ENCODE measurements around the gene PACSIN2. TPM values are rescaled to one million over a fixed set of nuclear protein-coding genes. Genes with fewer than 3 reads are reported as not detected.
A peak's percentile ranks its signal among the peaks of the same experiment; 100 is the strongest.

The PACSIN2 gene
- total and polyA plus RNA-seq, 2 experiments from 2014 or later: 23.5 to 57.3 TPM

- Mint-ChIP-seq H3K27ac (no peak overlapping the region), H3K27me3 (ENCODE audit: insufficient read depth, low read depth, poor library complexity) (peaks cover 4% of the 10 kb centered on the region), H3K36me3 (ENCODE audit: low read depth) (peaks cover 7% of the 10 kb centered on the region; the same call in 2 of the 3 replicates), H3K4me1 (peaks cover 26% of the 10 kb centered on the region), H3K4me3 (no peak overlapping the region), H3K9me3 (no peaks in the 10 kb centered on the region)
- TF ChIP-seq ZNF331 (CRISPR knock-in tag; IDR thresholded peaks at IDR 0.05; ENCODE audit: low read depth) (no peak), EZH2phosphoT487 (IDR thresholded peaks at IDR 0.05; ENCODE audit: unreplicated experiment) (no peak), ETS1 (IDR thresholded peaks at IDR 0.05) (no peak), POLR2AphosphoS5 (IDR thresholded peaks at IDR 0.05; ENCODE audit: low read depth) (no peak), NANOG (IDR thresholded peaks at IDR 0.05; ENCODE audit: borderline replicate concordance) (no peak)
- ATAC-seq (no peak), DNase-seq (ENCODE audit: low spot score) (no peak)
- H3K4me2 ChIP-seq: no peak overlapping the region
- no peak overlapping the region for H3K4me3 ChIP-seq
- H3K36me3 ChIP-seq (ENCODE audit: insufficient read depth): no peaks in the 10 kb centered on the region
- peaks cover 46% of the 10 kb centered on the region for H4K20me1 ChIP-seq (replicated peaks; ENCODE audit: insufficient read depth)
- no peak overlapping the region for H3K27ac ChIP-seq (ENCODE audit: low read depth)
- H3K9me2 ChIP-seq (ENCODE audit: insufficient read depth): no peaks in the 10 kb centered on the region
- no peaks in the 10 kb centered on the region for H3K27me3 ChIP-seq (ENCODE audit: insufficient read depth)
- no peak overlapping the region for H2AFZ ChIP-seq
- peaks cover 17% of the 10 kb centered on the region; the same call in 1 of the 2 replicates for H3K4me1 ChIP-seq (ENCODE audit: insufficient read depth)
- H3F3A ChIP-seq (replicated peaks; ENCODE audit: low read depth): no peaks in the 10 kb centered on the region
- H3K79me2 ChIP-seq (replicated peaks; ENCODE audit: insufficient read depth): peaks cover 59% of the 10 kb centered on the region
Observed at GRCh38 chr22:42912059-42912458, 102.9 kb downstream of the PACSIN2 start.

GRCh38 chr22:42910221-42910942, 104.6 kb downstream of the PACSIN2 start:
- Histone ChIP-seq H3K4me3 (no peak overlapping the region), H3K79me2 (replicated peaks; ENCODE audit: insufficient read depth) (peaks cover 56% of the 10 kb centered on the region), H3K27ac (ENCODE audit: low read depth) (no peak overlapping the region), H3K27me3 (ENCODE audit: insufficient read depth) (no peaks in the 10 kb centered on the region), H3F3A (replicated peaks; ENCODE audit: low read depth) (no peaks in the 10 kb centered on the region), H3K36me3 (ENCODE audit: insufficient read depth) (peaks cover 3% of the 10 kb centered on the region; the same call in 1 of the 2 replicates), H2AFZ (no peak overlapping the region), H3K4me2 (no peak overlapping the region), H3K9me2 (ENCODE audit: insufficient read depth) (no peaks in the 10 kb centered on the region), H4K20me1 (replicated peaks; ENCODE audit: insufficient read depth) (peaks cover 48% of the 10 kb centered on the region), H3K4me1 (ENCODE audit: insufficient read depth) (peaks cover 5% of the 10 kb centered on the region; the same call in 1 of the 2 replicates)
- DNase-seq (ENCODE audit: low spot score) (no peak), ATAC-seq (no peak)
- H3K4me1 Mint-ChIP-seq: peaks cover 14% of the 10 kb centered on the region
- peaks cover 2% of the 10 kb centered on the region for H3K27me3 Mint-ChIP-seq (ENCODE audit: insufficient read depth, low read depth, poor library complexity)
- no peaks in the 10 kb centered on the region for H3K9me3 Mint-ChIP-seq
- H3K4me3 Mint-ChIP-seq: no peak overlapping the region
- peaks cover 7% of the 10 kb centered on the region; the same call in 2 of the 3 replicates for H3K36me3 Mint-ChIP-seq (ENCODE audit: low read depth)
- no peak overlapping the region for H3K27ac Mint-ChIP-seq
- no peak for TF ChIP-seq EZH2 (IDR thresholded peaks at IDR 0.05; ENCODE audit: low read depth, unreplicated experiment)
- TF ChIP-seq REST (IDR thresholded peaks at IDR 0.05; ENCODE audit: unreplicated experiment): no peak
- no peak for TF ChIP-seq EZH2phosphoT487 (IDR thresholded peaks at IDR 0.05; ENCODE audit: unreplicated experiment)
- peak in 1 of 2 experiments; percentile 32; a peak in 2 of 4 replicates for TF ChIP-seq CTCF (conservative IDR thresholded peaks at IDR 0.05; ENCODE audit: low read depth in 2 of 2)
- no peak for TF ChIP-seq STAT1 (IDR thresholded peaks at IDR 0.05; ENCODE audit: unreplicated experiment)
- no peak for TF ChIP-seq CREB1 (CRISPR knock-in tag; IDR thresholded peaks at IDR 0.05; ENCODE audit: low read depth)
- no peak for TF ChIP-seq POLR2AphosphoS5 (IDR thresholded peaks at IDR 0.05; ENCODE audit: low read depth)
- no peak for TF ChIP-seq JUNB (IDR thresholded peaks at IDR 0.05; ENCODE audit: unreplicated experiment)
- TF ChIP-seq ETS1 (IDR thresholded peaks at IDR 0.05): no peak

Data from GM23338 (cell line).